Loucy (cell line): ENCODE results near the gene CDC42EP2.

Experiments used
- H2AFZ ChIP-seq: fragments of 200-600 bp; sonication (generic); 2 replicates; pipeline ENCODE4 v1.6.0; 2016; ENCODE audit warnings: antibody characterized with exemption, mild to moderate bottlenecking, low read length, moderate library complexity
- H3F3A ChIP-seq: fragments of 200-600 bp; 2 replicates; pipeline ENCODE4 v1.6.0; 2016; ENCODE audit warnings: antibody characterized with exemption, low read depth, mild to moderate bottlenecking
- H3K27me3 ChIP-seq: fragments of 200-600 bp; sonication (generic); 2 replicates; pipeline ENCODE4 v1.6.1; 2014; ENCODE audit warnings: low read length, mild to moderate bottlenecking; ENCODE audit not compliant: insufficient read depth, poor library complexity, severe bottlenecking
- H3K36me3 ChIP-seq: fragments of 200-600 bp; sonication (generic); 2 replicates; pipeline ENCODE4 v1.6.1; 2016; ENCODE audit warnings: low read length; ENCODE audit not compliant: insufficient read depth
- H3K4me1 ChIP-seq: fragments of 200-600 bp; sonication (generic); 2 replicates; pipeline ENCODE4 v1.5.1; 2014; ENCODE audit warnings: low read length, mild to moderate bottlenecking; ENCODE audit not compliant: insufficient read depth, poor library complexity, severe bottlenecking
- H3K4me2 ChIP-seq: fragments of 200-600 bp; sonication (generic); 2 replicates; pipeline ENCODE4 v1.6.0; 2014; ENCODE audit warnings: antibody characterized with exemption, low read length, low read depth, mild to moderate bottlenecking; ENCODE audit not compliant: poor library complexity, severe bottlenecking
- H3K4me3 ChIP-seq: fragments of 200-600 bp; sonication (generic); 2 replicates; pipeline ENCODE4 v1.5.1; 2014; ENCODE audit warnings: low read length, mild to moderate bottlenecking, mixed read lengths; ENCODE audit not compliant: poor library complexity, severe bottlenecking
- H3K79me2 ChIP-seq: fragments of 200-600 bp; sonication (generic); 2 replicates; pipeline ENCODE4 v1.6.1; 2014; ENCODE audit warnings: low read length; ENCODE audit not compliant: insufficient read depth
- H3K9ac ChIP-seq: fragments of 200-600 bp; sonication (generic); 2 replicates; pipeline ENCODE4 v1.6.0; 2014; ENCODE audit warnings: mild to moderate bottlenecking, low read depth, low read length, moderate library complexity; ENCODE audit not compliant: poor library complexity, severe bottlenecking
- H3K9me2 ChIP-seq: fragments of 200-600 bp; sonication (generic); replicated peaks from 2 replicates; pipeline ENCODE4 v1.6.1; 2016; ENCODE audit warnings: low read depth, low read length, mixed read lengths
- H3K9me3 ChIP-seq: fragments of 200-600 bp; sonication (generic); 2 replicates; pipeline ENCODE4 v1.6.1; 2014; ENCODE audit warnings: mild to moderate bottlenecking, antibody characterized with exemption, low read length, low read depth; ENCODE audit not compliant: insufficient read depth
- H4K20me1 ChIP-seq: fragments of 200-600 bp; sonication (generic); 2 replicates; pipeline ENCODE4 v1.6.0; 2014; ENCODE audit warnings: antibody characterized with exemption, low read length, mild to moderate bottlenecking; ENCODE audit not compliant: insufficient read depth, poor library complexity, severe bottlenecking
- CTCF ChIP-seq: fragments of 200-600 bp; sonication (generic); conservative IDR thresholded peaks from 2 replicates; pipeline ENCODE4 v1.5.1; 2014; ENCODE audit warnings: mild to moderate bottlenecking, antibody characterized with exemption, low read length
- EZH2phosphoT487 ChIP-seq: fragments of 200-600 bp; IDR thresholded peaks from 2 replicates; pipeline ENCODE4 v1.6.1; 2018; ENCODE audit warnings: antibody characterized with exemption, mild to moderate bottlenecking, moderate library complexity, borderline replicate concordance

CDC42EP2 gene

GRCh38 chr11:65310215-65310614 is 4.5 kb upstream of the CDC42EP2 start:
- H3K9me2 ChIP-seq = no peaks in the 10 kb centered on the region
- H3K27me3 ChIP-seq = no peaks in the 10 kb centered on the region
- H3K79me2 ChIP-seq = no peaks in the 10 kb centered on the region
- H3K4me2 ChIP-seq = no peak overlapping the region
- no peaks in the 10 kb centered on the region for H3K36me3 ChIP-seq
- peaks cover 5% of the 10 kb centered on the region for H3K4me1 ChIP-seq
- TF ChIP-seq EZH2phosphoT487 (no peak), CTCF (no peak)
- H3F3A ChIP-seq = no peaks in the 10 kb centered on the region
- no peaks in the 10 kb centered on the region for H4K20me1 ChIP-seq
- H3K4me3 ChIP-seq = no peak overlapping the region
- H3K9ac ChIP-seq = no peak overlapping the region
- H2AFZ ChIP-seq = no peak overlapping the region
- no peaks in the 10 kb centered on the region for H3K9me3 ChIP-seq

- Histone ChIP-seq H3K36me3 (no peaks in the 10 kb centered on the region), H3K4me2 (no peak overlapping the region), H3K9ac (no peak overlapping the region), H3K9me3 (no peaks in the 10 kb centered on the region), H3K4me1 (peaks cover 5% of the 10 kb centered on the region), H2AFZ (no peak overlapping the region), H4K20me1 (no peaks in the 10 kb centered on the region), H3F3A (no peaks in the 10 kb centered on the region), H3K4me3 (no peak overlapping the region), H3K27me3 (no peaks in the 10 kb centered on the region), H3K9me2 (no peaks in the 10 kb centered on the region), H3K79me2 (no peaks in the 10 kb centered on the region)
- TF ChIP-seq EZH2phosphoT487 (no peak), CTCF (no peak)
Observed at GRCh38 chr11:65310736-65311135, 3.9 kb upstream of the CDC42EP2 start.

- Histone ChIP-seq H3K79me2 (no peaks in the 10 kb centered on the region), H3K27me3 (no peaks in the 10 kb centered on the region), H3K4me1 (peaks cover 5% of the 10 kb centered on the region), H4K20me1 (no peaks in the 10 kb centered on the region), H3F3A (no peaks in the 10 kb centered on the region), H3K9me2 (no peaks in the 10 kb centered on the region), H3K36me3 (no peaks in the 10 kb centered on the region), H3K9ac (no peak overlapping the region), H3K9me3 (no peaks in the 10 kb centered on the region), H2AFZ (no peak overlapping the region), H3K4me2 (no peak overlapping the region), H3K4me3 (no peak overlapping the region)
- TF ChIP-seq EZH2phosphoT487 (no peak), CTCF (no peak)
Observed at GRCh38 chr11:65311170-65311678, 3.4 kb upstream of the CDC42EP2 start.
